ENCODE results near the gene MPI. TPM values are rescaled to one million over a fixed set of nuclear protein-coding genes. Genes with fewer than 3 reads are reported as not detected.

Gene MPI
- total and polyA plus RNA-seq, 2 experiments from 2014 or later = 106 to 285 TPM

GRCh38 chr15:74903676-74904075, 13.8 kb downstream of the MPI start:
- Histone ChIP-seq H3K36me3 (peaks cover 41% of the 10 kb centered on the region), H3K9me3 (ENCODE audit: low read depth) (no peaks in the 10 kb centered on the region), H3K27me3 (no peaks in the 10 kb centered on the region), H3K4me1 (ENCODE audit: low read depth) (peaks cover 16% of the 10 kb centered on the region), H3K4me3 (no peak overlapping the region), H3K27ac (no peak overlapping the region)
- no peak for DNase-seq (ENCODE audit: low read depth in 1 of 2, low spot score in 1 of 2)
- no peak for TF ChIP-seq CTCF (IDR thresholded peaks at IDR 0.05; ENCODE audit: low read depth, low read length)

GRCh38 chr15:74904190-74904805, 14.5 kb downstream of the MPI start:
- no peak for TF ChIP-seq CTCF (IDR thresholded peaks at IDR 0.05; ENCODE audit: low read depth, low read length)
- no peaks in the 10 kb centered on the region for H3K27me3 ChIP-seq
- no peaks in the 10 kb centered on the region for H3K9me3 ChIP-seq (ENCODE audit: low read depth)
- peak overlapping the region; percentile 94 for H3K27ac ChIP-seq
- DNase-seq (ENCODE audit: low read depth in 1 of 2, low spot score in 1 of 2) = no peak
- H3K36me3 ChIP-seq = peaks cover 38% of the 10 kb centered on the region
- no peak overlapping the region for H3K4me3 ChIP-seq
- H3K4me1 ChIP-seq (ENCODE audit: low read depth) = peaks cover 16% of the 10 kb centered on the region

GRCh38 chr15:74906067-74906449, 16.2 kb downstream of the MPI start:
- H3K27ac ChIP-seq = peak overlapping the region; percentile 94
- peak overlapping the region; percentile 67 for H3K4me3 ChIP-seq

GRCh38 chr15:74906450-74907162, 16.8 kb downstream of the MPI start, which contains the start of gene FAM219B:
TSS of gene FAM219B (minus strand) at chr15:74906851. CDS start at chr15:74906800, 51 bp downstream.
- peak; percentile 87 to 97 for DNase-seq (ENCODE audit: low read depth in 1 of 2, low spot score in 1 of 2)
- Histone ChIP-seq H3K27me3 (no peaks in the 10 kb centered on the region), H3K9me3 (ENCODE audit: low read depth) (no peaks in the 10 kb centered on the region), H3K4me3 (peak within 1 kb of the TSS; percentile 67), H3K4me1 (ENCODE audit: low read depth) (peaks cover 16% of the 10 kb centered on the region), H3K36me3 (peaks cover 23% of the 10 kb centered on the region), H3K27ac (peak within 1 kb of the TSS; percentile 94)
- no peak for TF ChIP-seq CTCF (IDR thresholded peaks at IDR 0.05; ENCODE audit: low read depth, low read length)

More at GRCh38 chr15:74906067-74906449, 16.2 kb downstream of the MPI start:
- TF ChIP-seq CTCF (IDR thresholded peaks at IDR 0.05; ENCODE audit: low read depth, low read length) = no peak
- Histone ChIP-seq H3K4me1 (ENCODE audit: low read depth) (peaks cover 16% of the 10 kb centered on the region), H3K9me3 (ENCODE audit: low read depth) (no peaks in the 10 kb centered on the region), H3K27me3 (no peaks in the 10 kb centered on the region), H3K36me3 (peaks cover 23% of the 10 kb centered on the region)
- peak; percentile 33 to 62 for DNase-seq (ENCODE audit: low read depth in 1 of 2, low spot score in 1 of 2)

GRCh38 chr15:74907163-74907870, 17.5 kb downstream of the MPI start:
- DNase-seq (ENCODE audit: low read depth in 1 of 2, low spot score in 1 of 2) = peak; percentile 17 to 71
- peak overlapping the region; percentile 67 for H3K4me3 ChIP-seq

More at GRCh38 chr15:74907163-74907870, 17.5 kb downstream of the MPI start:
- Histone ChIP-seq H3K27ac (peak overlapping the region; percentile 94), H3K9me3 (ENCODE audit: low read depth) (no peaks in the 10 kb centered on the region), H3K4me1 (ENCODE audit: low read depth) (peaks cover 16% of the 10 kb centered on the region), H3K27me3 (no peaks in the 10 kb centered on the region), H3K36me3 (peaks cover 20% of the 10 kb centered on the region)
- TF ChIP-seq CTCF (IDR thresholded peaks at IDR 0.05; ENCODE audit: low read depth, low read length) = no peak
